Mammary epithelial cell (primary cell): Measurements from ENCODE around the gene DHX30.

Experiments
- EZH2 ChIP-seq: IDR thresholded peaks from 2 replicates; pipeline ENCODE4 v1.6.1; 2012; ENCODE audit warnings: low read length, inconsistent platforms, borderline replicate concordance
- TF ChIP-seq, protein P1 (sequence below), 2 donors: IDR thresholded peaks in 1 of 2; conservative IDR thresholded peaks in 1 of 2; 2 replicates each; pipeline ENCODE4 v1.5.1; 2011 to 2012; ENCODE audit warnings: inconsistent platforms in 2 of 2, low read length in 2 of 2, mild to moderate bottlenecking in 2 of 2, control low read depth in 1 of 2, low read depth in 1 of 2; ENCODE audit not compliant: insufficient read depth in 1 of 2; ENCODE audit errors: extremely low read depth in 1 of 2

DNA sequence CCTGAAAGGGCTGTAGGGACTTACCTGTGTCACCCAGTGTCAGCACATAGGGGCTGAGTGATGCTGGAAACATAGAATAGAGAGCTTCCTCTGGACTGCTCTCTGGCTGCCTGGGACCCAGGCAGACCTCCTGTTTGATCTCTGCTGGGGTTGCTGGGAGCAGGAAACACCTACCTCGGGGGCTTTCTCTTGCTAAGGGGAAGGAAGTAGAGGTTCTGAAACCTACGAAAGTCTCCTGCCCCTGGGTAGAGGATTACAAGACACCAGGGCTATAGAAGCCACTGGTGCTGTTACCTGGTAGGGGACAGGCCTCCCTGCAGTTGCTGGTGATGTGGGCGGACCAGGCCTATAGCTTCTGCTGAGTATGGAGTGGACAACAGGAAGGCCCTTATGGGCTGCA, 81.7 kb downstream of the DHX30 start:
- TF ChIP-seq, protein P1, sequence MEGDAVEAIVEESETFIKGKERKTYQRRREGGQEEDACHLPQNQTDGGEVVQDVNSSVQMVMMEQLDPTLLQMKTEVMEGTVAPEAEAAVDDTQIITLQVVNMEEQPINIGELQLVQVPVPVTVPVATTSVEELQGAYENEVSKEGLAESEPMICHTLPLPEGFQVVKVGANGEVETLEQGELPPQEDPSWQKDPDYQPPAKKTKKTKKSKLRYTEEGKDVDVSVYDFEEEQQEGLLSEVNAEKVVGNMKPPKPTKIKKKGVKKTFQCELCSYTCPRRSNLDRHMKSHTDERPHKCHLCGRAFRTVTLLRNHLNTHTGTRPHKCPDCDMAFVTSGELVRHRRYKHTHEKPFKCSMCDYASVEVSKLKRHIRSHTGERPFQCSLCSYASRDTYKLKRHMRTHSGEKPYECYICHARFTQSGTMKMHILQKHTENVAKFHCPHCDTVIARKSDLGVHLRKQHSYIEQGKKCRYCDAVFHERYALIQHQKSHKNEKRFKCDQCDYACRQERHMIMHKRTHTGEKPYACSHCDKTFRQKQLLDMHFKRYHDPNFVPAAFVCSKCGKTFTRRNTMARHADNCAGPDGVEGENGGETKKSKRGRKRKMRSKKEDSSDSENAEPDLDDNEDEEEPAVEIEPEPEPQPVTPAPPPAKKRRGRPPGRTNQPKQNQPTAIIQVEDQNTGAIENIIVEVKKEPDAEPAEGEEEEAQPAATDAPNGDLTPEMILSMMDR (conservative IDR thresholded peaks at IDR 0.05 in 1 of 2, IDR thresholded peaks at IDR 0.05 in 1 of 2; ENCODE audit: extremely low read depth in 1 of 2, insufficient read depth in 1 of 2, low read depth in 1 of 2, low read length in 2 of 2): no peak
- no peak for TF ChIP-seq EZH2
